WTC11 (cell line): ENCODE measurements around the gene ICOS. TPM values are rescaled to one million over a fixed set of nuclear protein-coding genes. Genes with fewer than 3 reads are reported as not detected.

Experiments used
- ATAC-seq: fragments of 200-7000 bp; cut with Tn5 transposase; 2 replicates; pipeline ENCODE4 v1.10.0; 2021; ENCODE audit warnings: mild to moderate bottlenecking, moderate library complexity
- CTCF ChIA-PET: fragments of 300-600 bp; sonication (Branson Sonifier 250); formaldehyde crosslinking; loops from one replicate; lab custom pipeline; 2021; ENCODE audit warnings: antibody characterized with exemption; lab: Charles Lee
- POLR2A ChIA-PET: fragments of 350-600 bp; sonication (Branson Sonifier 250); formaldehyde crosslinking; loops from one replicate; lab custom pipeline; 2021; ENCODE audit warnings: antibody characterized with exemption; lab: Charles Lee
- DNase-seq: peaks from one replicate; pipeline ENCODE4 v3.0.0; 2021; ENCODE audit warnings: low spot score
- H3K27ac Mint-ChIP-seq: 2 replicates; pipeline ENCODE4 v1.8.0; 2021; ENCODE audit warnings: mixed read lengths
- H3K27me3 Mint-ChIP-seq: 2 replicates; pipeline ENCODE4 v1.8.0; 2021; ENCODE audit warnings: low read depth, mild to moderate bottlenecking, moderate library complexity, mixed read lengths
- H3K36me3 Mint-ChIP-seq: 2 replicates; pipeline ENCODE4 v1.8.0; 2021; ENCODE audit warnings: mixed read lengths
- H3K4me1 Mint-ChIP-seq: 2 replicates; pipeline ENCODE4 v1.8.0; 2022; ENCODE audit warnings: mixed read lengths
- H3K4me3 Mint-ChIP-seq: 2 replicates; pipeline ENCODE4 v1.8.0; 2021; ENCODE audit warnings: mild to moderate bottlenecking, moderate library complexity, mixed read lengths
- H3K9me3 Mint-ChIP-seq: 2 replicates; pipeline ENCODE4 v1.8.0; 2021; ENCODE audit warnings: mixed read lengths
- ATF3 ChIP-seq: sonication (generic); formaldehyde crosslinking; conservative IDR thresholded peaks from 2 replicates; pipeline ENCODE4 v1.8.1; 2022; ENCODE audit warnings: mild to moderate bottlenecking, missing genetic modification reagents
- E2F1 ChIP-seq: sonication (generic); formaldehyde crosslinking; IDR thresholded peaks from 2 replicates; pipeline ENCODE4 v1.8.0; 2022; ENCODE audit warnings: mild to moderate bottlenecking, missing genetic modification reagents
- FOXP4 ChIP-seq: sonication (generic); formaldehyde crosslinking; IDR thresholded peaks from 2 replicates; pipeline ENCODE4 v1.8.0; 2022; ENCODE audit warnings: mild to moderate bottlenecking, missing genetic modification reagents
- HMGA2 ChIP-seq: fragments of 250-450 bp; sonication (Bioruptor Pico); IDR thresholded peaks from 2 replicates; pipeline ENCODE4 v1.4.0; 2021; ENCODE audit warnings: mild to moderate bottlenecking, moderate library complexity
- JAZF1 ChIP-seq: fragments of 250-450 bp; sonication (Bioruptor Pico); IDR thresholded peaks from 2 replicates; pipeline ENCODE4 v1.9.0; 2021; ENCODE audit warnings: moderate library complexity, mild to moderate bottlenecking, inconsistent platforms
- KAT7 ChIP-seq: sonication (generic); formaldehyde crosslinking; IDR thresholded peaks from 2 replicates; pipeline ENCODE4 v1.8.1; 2023; ENCODE audit warnings: missing genetic modification reagents, mild to moderate bottlenecking, borderline replicate concordance
- MAX ChIP-seq: sonication (generic); formaldehyde crosslinking; IDR thresholded peaks from 2 replicates; pipeline ENCODE4 v1.8.0; 2022; ENCODE audit warnings: mild to moderate bottlenecking, missing genetic modification reagents
- MLX ChIP-seq: sonication (generic); formaldehyde crosslinking; IDR thresholded peaks from 2 replicates; pipeline ENCODE4 v1.8.1; 2023; ENCODE audit warnings: mild to moderate bottlenecking, missing genetic modification reagents, moderate library complexity
- NFATC4 ChIP-seq: fragments of 250-450 bp; sonication (Bioruptor Pico); IDR thresholded peaks from 2 replicates; pipeline ENCODE4 v1.9.0; 2021; ENCODE audit warnings: mild to moderate bottlenecking
- RORB ChIP-seq: fragments of 250-450 bp; sonication (Bioruptor Pico); IDR thresholded peaks from 2 replicates; pipeline ENCODE4 v1.9.0; 2021; ENCODE audit warnings: mild to moderate bottlenecking
- SP1 ChIP-seq: sonication (generic); formaldehyde crosslinking; conservative IDR thresholded peaks from 2 replicates; pipeline ENCODE4 v1.8.1; 2022; ENCODE audit warnings: missing genetic modification reagents
- STAT6 ChIP-seq: sonication (generic); formaldehyde crosslinking; conservative IDR thresholded peaks from 2 replicates; pipeline ENCODE4 v1.8.1; 2023; ENCODE audit warnings: mild to moderate bottlenecking, low read depth, missing genetic modification reagents, moderate library complexity
- USF2 ChIP-seq: sonication (generic); formaldehyde crosslinking; IDR thresholded peaks from 2 replicates; pipeline ENCODE4 v1.8.1; 2023; ENCODE audit warnings: mild to moderate bottlenecking, missing genetic modification reagents, moderate library complexity
- ZBTB43 ChIP-seq: sonication (generic); formaldehyde crosslinking; IDR thresholded peaks from 2 replicates; pipeline ENCODE4 v1.8.1; 2023; ENCODE audit warnings: mild to moderate bottlenecking, missing genetic modification reagents
- ZNF232 ChIP-seq: sonication (generic); formaldehyde crosslinking; IDR thresholded peaks from 2 replicates; pipeline ENCODE4 v1.8.0; 2022; ENCODE audit warnings: mild to moderate bottlenecking, missing genetic modification reagents
- ZNF423 ChIP-seq: fragments of 250-450 bp; sonication (Bioruptor Pico); IDR thresholded peaks from 2 replicates; pipeline ENCODE4 v2.1.2; 2022; ENCODE audit warnings: mild to moderate bottlenecking, moderate library complexity
- ZNF512 ChIP-seq: sonication (generic); formaldehyde crosslinking; IDR thresholded peaks from 2 replicates; pipeline ENCODE4 v1.8.1; 2022; ENCODE audit warnings: missing genetic modification reagents, borderline replicate concordance
- total RNA-seq: library from RNA; stranded (reverse); gene quantifications from 3 replicates; pipeline ENCODE4 v1.2.3, GENCODE V29; 2021

ICOS gene
- total RNA-seq, 1 experiment from 2014 or later, result 0.11 TPM

GRCh38 chr2:203905656-203906055, 30.9 kb upstream of the ICOS start (continued):
- no peak for TF ChIP-seq USF2 (CRISPR knock-in tag)
- TF ChIP-seq ATF3 (CRISPR knock-in tag), result no peak
- TF ChIP-seq ZBTB43 (CRISPR knock-in tag), result no peak

GRCh38 chr2:203908066-203908796, 28.3 kb upstream of the ICOS start:
- H3K27ac Mint-ChIP-seq, result no peak overlapping the region
- no peaks in the 10 kb centered on the region for H3K27me3 Mint-ChIP-seq
- H3K9me3 Mint-ChIP-seq, result no peaks in the 10 kb centered on the region
- peaks cover 4% of the 10 kb centered on the region; the same call in 1 of the 2 replicates for H3K4me1 Mint-ChIP-seq
- no peaks in the 10 kb centered on the region for H3K36me3 Mint-ChIP-seq
- no peak for DNase-seq
- ATAC-seq, result no peak
- no peak for TF ChIP-seq FOXP4 (CRISPR knock-in tag)
- ChIA-PET POLR2A (no interaction called here), CTCF (interaction anchor here (2.0 kb wide), 1 partner anchor 10 kb away, joined by 17 read pairs; no protein-coding TSS in a partner anchor)
- H3K4me3 Mint-ChIP-seq, result no peak overlapping the region

- Mint-ChIP-seq H3K9me3 (no peaks in the 10 kb centered on the region), H3K4me1 (peaks cover 4% of the 10 kb centered on the region; the same call in 1 of the 2 replicates), H3K36me3 (no peaks in the 10 kb centered on the region), H3K27me3 (no peaks in the 10 kb centered on the region), H3K27ac (no peak overlapping the region), H3K4me3 (no peak overlapping the region)
- ATAC-seq (no peak), DNase-seq (no peak)
- CTCF ChIA-PET, result interaction anchor here (0.6 to 2.0 kb wide), 3 partner anchors 9 to 468 kb away, joined by 3 to 17 read pairs (median 4); no protein-coding TSS in a partner anchor
- POLR2A ChIA-PET, result no interaction called here
- TF ChIP-seq JAZF1 (CRISPR knock-in tag) (no peak), NFATC4 (CRISPR knock-in tag) (no peak), HMGA2 (CRISPR knock-in tag) (no peak), ZNF423 (no peak), ZNF232 (no peak), RORB (CRISPR knock-in tag) (no peak), ZNF512 (no peak)
Measured at GRCh38 chr2:203908797-203909185, 27.8 kb upstream of the ICOS start.

- no peaks in the 10 kb centered on the region for H3K9me3 Mint-ChIP-seq
- CTCF ChIA-PET, result interaction anchor here (0.6 to 2.0 kb wide), 18 partner anchors 9 to 469 kb away, joined by 3 to 17 read pairs (median 3); partner anchors contain the start of gene RAPH1
- peaks cover 4% of the 10 kb centered on the region for H3K4me1 Mint-ChIP-seq
- no peak overlapping the region for H3K27ac Mint-ChIP-seq
- ATAC-seq (peak; percentile 85), DNase-seq (no peak)
- no peaks in the 10 kb centered on the region for H3K27me3 Mint-ChIP-seq
- POLR2A ChIA-PET, result no interaction called here
- no peak overlapping the region for H3K4me3 Mint-ChIP-seq
- H3K36me3 Mint-ChIP-seq, result no peaks in the 10 kb centered on the region
- TF ChIP-seq KAT7, result no peak
- TF ChIP-seq MLX, result no peak
- no peak for TF ChIP-seq MAX (CRISPR knock-in tag)
- TF ChIP-seq RORB (CRISPR knock-in tag), result no peak
- TF ChIP-seq E2F1 (CRISPR knock-in tag), result no peak
- TF ChIP-seq STAT6, result no peak
- no peak for TF ChIP-seq SP1 (CRISPR knock-in tag)
Measured at GRCh38 chr2:203909261-203909967, 27.1 kb upstream of the ICOS start.
